ENCODE data around the gene PLK4. TPM values are rescaled to one million over a fixed set of nuclear protein-coding genes. Genes with fewer than 3 reads are reported as not detected.

The PLK4 gene
- total RNA-seq = 1.0 and 3.5 TPM in 2 replicates

DNA sequence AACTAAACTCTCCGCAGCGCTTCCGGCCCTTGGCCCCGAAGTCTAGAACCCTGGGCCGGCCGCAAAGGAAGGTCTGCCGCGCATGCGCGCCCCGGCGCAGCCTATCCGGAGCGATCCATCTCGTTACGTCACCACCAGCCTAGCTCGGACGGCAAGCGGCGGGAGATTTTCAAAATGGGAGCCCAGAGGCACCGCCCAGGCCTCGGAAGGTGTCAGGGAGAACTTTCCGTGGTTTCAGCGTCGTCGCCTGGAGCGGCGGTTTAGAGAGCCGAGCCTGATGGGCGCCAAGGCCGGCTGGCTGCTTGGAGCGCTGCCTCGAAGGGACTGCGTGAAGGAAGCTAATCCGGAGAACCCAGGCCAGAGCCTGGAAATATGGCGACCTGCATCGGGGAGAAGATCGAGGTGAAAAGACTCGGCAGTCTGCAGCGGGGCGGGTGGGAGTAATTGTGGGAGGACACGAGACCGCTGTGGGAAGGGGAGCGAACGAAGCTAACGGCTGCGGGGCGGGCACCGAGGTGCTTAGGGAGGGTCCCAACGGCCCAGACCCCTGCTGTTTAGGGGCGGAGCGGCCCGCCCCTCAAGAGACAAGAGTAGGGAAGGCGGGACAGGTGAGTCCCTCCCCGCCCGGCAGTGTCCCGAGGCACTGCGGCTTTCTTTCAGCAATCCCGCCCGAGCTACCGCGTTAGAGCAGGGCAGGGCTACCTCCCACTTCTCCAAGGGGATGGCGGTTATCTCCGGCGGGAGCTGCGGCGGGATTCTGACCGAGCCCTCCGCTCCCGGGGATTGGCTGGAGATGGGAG, at the start of gene PLK4:
PLK4 (plus strand) TSS at position 131 of the 800 bp plus-strand sequence; CDS start at position 373, 242 bp downstream.

Other genes starting within 250 kb of the PLK4 start
- gene INTU, start 247.9 kb upstream of the PLK4 start, total RNA-seq = 4.1 and 5.5 TPM in 2 replicates
- gene SLC25A31, start 150.5 kb upstream of the PLK4 start, total RNA-seq = not detected in 2 replicates
- gene HSPA4L, start 98.6 kb upstream of the PLK4 start, total RNA-seq = 5.8 and 9.3 TPM in 2 replicates
- 14.5 and 15.2 TPM in 2 replicates for gene MFSD8, start 84.3 kb downstream of the PLK4 start, total RNA-seq
- gene ABHD18, start 84.5 kb downstream of the PLK4 start, total RNA-seq = 3.2 and 3.8 TPM in 2 replicates
- 10.9 and 12.9 TPM in 2 replicates for gene LARP1B, start 180.4 kb downstream of the PLK4 start, total RNA-seq